AG10803 (cell line): Measurements from ENCODE around the gene DDX24.

Experiments
- DNase-seq: peaks from one replicate; pipeline ENCODE4 v3.0.0; 2010; ENCODE audit warnings: low read depth
- H3K4me3 ChIP-seq: 2 replicates; pipeline ENCODE4 v1.5.1; 2011; ENCODE audit warnings: mild to moderate bottlenecking, low read length, control low read depth
- TF ChIP-seq, protein P1 (sequence below): conservative IDR thresholded peaks from 2 replicates; pipeline ENCODE4 v1.5.1; 2011; ENCODE audit warnings: mild to moderate bottlenecking, low read length, control low read depth, inconsistent platforms

DDX24 gene

DNA sequence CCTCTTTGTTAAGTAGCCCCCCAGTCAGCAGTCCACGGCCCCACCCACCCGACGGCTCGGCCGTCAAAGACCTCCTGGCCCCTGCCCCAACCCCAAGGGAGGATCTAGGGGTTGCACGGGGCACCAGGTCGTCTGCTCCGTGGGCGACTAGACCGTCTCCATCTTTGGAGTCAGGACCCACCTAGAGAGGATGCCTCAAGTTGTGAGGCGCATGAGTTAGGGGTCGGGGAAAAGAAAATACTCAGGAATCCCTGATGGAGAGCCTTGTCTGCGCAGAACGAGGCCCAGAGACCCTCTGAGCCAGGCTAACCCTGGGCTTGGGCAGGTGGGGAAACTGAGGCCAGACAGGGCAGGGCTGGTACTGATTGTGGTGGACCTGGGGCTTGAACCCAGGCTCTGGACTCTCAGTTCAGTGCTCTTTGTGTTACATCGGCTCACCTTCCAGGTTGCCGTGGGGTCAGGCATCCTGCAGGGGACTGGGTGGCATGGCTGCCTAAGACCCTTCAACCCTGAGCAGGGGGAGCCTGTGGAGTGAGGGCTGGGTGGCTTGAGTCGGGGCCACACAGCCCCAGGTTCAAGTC is 54.0 kb downstream of the DDX24 start:
- DNase-seq, result no peak
- TF ChIP-seq, protein P1, sequence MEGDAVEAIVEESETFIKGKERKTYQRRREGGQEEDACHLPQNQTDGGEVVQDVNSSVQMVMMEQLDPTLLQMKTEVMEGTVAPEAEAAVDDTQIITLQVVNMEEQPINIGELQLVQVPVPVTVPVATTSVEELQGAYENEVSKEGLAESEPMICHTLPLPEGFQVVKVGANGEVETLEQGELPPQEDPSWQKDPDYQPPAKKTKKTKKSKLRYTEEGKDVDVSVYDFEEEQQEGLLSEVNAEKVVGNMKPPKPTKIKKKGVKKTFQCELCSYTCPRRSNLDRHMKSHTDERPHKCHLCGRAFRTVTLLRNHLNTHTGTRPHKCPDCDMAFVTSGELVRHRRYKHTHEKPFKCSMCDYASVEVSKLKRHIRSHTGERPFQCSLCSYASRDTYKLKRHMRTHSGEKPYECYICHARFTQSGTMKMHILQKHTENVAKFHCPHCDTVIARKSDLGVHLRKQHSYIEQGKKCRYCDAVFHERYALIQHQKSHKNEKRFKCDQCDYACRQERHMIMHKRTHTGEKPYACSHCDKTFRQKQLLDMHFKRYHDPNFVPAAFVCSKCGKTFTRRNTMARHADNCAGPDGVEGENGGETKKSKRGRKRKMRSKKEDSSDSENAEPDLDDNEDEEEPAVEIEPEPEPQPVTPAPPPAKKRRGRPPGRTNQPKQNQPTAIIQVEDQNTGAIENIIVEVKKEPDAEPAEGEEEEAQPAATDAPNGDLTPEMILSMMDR, result no peak
- H3K4me3 ChIP-seq, result peak overlapping the region; percentile 60

- TF ChIP-seq, protein P1, result no peak
- peak; percentile 98 for DNase-seq
- H3K4me3 ChIP-seq, result peak within 1 kb of the TSS; percentile 60
Observed at GRCh38 chr14:94026173-94026888, 54.7 kb downstream of the DDX24 start, which contains the start of gene OTUB2. TSS of gene OTUB2 (plus strand) at chr14:94026340. CDS start at chr14:94026538, 198 bp downstream.

DNA sequence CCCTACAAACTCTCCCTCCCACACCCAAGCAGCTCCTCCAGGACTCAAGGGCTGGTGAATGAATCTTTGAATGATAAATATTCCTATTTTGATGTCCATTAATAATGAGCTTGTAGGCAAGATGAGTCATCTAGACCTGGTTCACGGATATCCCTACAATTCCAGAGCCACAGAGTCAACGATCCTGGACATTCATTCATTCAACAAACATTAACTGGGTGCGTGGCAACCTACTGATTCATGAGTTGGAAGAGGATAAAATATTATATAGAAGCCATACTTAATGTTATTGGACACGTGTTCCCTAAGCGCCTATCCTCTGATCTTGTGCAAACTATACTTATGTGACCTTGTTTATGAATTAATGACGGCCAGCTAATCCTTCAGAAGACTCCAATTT is 55.3 kb downstream of the DDX24 start:
- TF ChIP-seq, protein P1, result no peak
- H3K4me3 ChIP-seq, result no peak overlapping the region
- no peak for DNase-seq

DNA sequence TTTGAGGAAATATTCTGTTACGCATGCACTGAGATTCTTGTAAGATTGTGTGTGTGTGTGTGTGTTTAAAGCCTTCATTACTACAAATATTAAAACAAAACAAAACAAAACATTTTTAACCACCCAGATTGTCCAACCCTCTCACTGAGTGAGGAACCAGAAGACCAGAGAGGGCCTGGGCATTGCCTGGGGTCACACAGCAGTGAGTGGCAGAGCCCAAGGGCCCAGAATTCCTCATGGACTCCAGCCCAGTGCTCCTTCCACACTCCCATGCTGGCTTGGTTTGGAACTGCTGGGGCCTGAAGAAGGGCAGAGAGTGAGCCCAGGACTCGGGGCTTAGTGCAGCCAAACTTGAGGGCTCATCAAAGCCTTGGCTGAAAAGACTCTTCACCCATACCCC is 56.5 kb downstream of the DDX24 start:
- no peak for DNase-seq
- TF ChIP-seq, protein P1, result no peak
- no peak overlapping the region for H3K4me3 ChIP-seq

DNA sequence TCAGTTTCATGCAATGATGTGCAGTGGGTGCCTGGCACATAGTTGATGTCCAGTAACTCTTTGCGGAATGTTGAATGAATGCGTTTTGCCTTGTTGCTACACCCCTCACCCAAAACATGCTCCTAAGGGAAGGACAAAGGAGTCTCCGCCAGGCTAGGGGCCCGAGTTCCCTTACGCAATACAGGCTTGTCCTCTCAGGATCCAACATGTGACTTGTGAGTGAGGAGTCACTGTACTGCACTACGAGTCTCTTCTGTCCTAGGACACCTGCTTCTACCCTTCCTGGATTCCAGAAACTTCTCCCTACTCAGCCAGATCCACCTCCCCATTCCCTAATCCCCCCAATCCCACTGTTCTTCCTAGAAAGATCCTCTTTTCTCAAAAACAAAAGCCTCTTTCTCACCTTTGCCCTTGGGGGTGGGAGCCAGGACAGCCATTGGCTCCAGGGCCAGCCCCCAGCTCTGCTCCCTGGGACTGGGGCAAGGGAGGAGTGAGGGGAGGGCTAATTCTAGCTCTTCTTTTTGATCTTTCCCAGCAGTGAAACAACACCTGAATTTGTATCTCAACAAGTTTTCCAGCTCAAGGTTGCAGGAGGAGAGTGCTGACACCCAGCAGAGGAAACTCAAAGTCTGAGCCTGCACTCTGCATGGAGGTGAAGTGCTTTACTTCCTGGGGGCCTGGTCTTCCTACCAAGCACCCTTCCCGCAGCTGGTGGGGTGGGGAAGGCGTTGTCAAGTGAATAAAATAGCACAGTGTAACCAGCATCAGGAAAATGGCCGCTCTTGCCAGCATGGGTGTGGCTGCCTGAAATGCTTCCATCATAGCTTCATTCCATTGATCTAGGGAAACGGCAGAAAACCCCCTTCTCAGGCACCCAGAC is 58.2 kb downstream of the DDX24 start:
- DNase-seq, result no peak
- TF ChIP-seq, protein P1, result no peak
- H3K4me3 ChIP-seq, result no peak overlapping the region

- no peak for DNase-seq
- TF ChIP-seq, protein P1, result no peak
- no peak overlapping the region for H3K4me3 ChIP-seq
Observed at GRCh38 chr14:94021416-94022157, 59.4 kb downstream of the DDX24 start.
